HG03342 (cell line): ENCODE data around the gene ENTHD1.
"Not testable (repeated sequence)": the region's sequence is repeated elsewhere in the genome, so short reads cannot be mapped to it uniquely, and the experiment has no call there.

Experiments
- ATAC-seq: cut with Tn5 transposase; IDR thresholded peaks from one replicate; pipeline ENCODE4 v1.9.1; 2021; ENCODE audit warnings: mild to moderate bottlenecking, moderate library complexity; ENCODE audit not compliant: unreplicated experiment

Gene ENTHD1

DNA sequence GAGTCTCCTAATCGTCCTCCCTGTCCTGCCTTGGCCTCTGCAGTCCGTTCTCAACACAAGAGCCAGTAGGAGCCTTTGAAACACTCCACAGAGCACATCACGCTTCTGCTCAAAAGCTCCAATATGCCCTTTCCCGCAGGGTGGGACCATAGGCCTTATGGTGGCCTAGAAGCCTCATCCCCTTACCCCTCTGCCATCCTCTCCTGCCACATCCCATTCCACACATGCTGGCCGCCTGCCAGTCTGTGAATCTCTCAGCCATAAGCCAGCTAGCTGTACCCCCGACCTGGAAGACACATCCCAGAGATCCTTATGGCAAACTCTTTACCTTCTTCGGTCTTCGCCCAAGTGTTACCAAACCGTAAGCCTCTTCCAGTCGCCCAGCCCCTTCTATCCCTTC is 157.8 kb downstream of the ENTHD1 start:
- ATAC-seq, result no peak

DNA sequence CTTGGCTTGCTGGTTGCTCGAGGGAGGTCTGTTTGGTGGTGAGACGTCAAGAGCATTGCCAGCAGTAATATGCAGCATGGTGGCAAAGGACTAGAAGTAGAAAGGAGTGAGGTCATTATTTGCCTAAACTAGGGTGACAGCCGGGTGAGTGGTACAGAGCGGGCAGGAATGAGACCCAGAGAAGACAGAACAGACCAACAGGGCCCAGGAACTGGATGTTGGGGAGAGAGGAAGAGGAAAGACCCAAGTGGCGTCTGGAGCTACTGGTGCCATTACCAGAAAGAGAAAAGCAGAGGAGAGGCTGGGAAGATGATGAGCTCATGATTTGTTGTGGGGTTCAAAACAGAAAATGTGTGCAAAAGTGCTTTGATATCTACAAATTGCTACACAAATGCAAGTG is 158.7 kb downstream of the ENTHD1 start:
- no peak for ATAC-seq

DNA sequence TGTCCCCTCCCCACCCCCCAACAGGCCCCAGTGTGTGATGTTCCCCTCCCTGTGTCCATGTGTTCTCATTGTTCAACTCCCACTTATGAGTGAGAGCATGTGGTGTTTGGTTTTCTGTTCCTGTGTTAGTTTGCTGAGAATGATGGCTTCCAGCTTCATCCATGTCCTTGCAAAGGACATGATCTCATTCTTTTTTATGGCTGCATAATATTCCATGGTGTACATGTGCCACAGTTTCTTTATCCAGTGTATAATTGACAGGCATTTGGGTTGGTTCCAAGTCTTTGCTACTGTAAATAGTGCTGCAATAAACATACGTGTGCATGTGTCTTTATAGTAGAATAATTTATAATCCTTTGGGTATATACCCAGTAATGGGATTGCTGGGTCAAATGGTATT is 159.5 kb downstream of the ENTHD1 start:
- not testable (repeated sequence) for ATAC-seq

DNA sequence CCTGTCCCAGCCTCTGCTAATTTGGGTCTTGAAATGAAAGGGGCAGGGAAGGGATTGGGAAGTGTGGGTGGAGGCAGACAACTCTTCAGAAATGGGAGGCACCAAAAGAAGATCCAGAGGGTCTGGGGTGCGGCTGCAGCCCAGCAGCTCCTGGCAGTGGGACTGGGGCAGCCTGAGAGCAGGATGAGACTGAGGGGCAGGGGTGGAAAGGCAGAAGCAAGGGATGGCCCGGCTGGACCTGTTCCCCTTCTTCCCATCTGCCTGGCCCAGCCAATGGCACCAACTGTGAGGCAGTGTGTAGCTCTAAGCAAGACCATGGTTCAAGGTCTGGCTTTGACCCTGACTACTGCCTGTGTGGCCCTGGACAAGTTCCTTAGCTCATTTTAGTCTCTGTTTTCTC is 160.4 kb downstream of the ENTHD1 start:
- ATAC-seq, result no peak

DNA sequence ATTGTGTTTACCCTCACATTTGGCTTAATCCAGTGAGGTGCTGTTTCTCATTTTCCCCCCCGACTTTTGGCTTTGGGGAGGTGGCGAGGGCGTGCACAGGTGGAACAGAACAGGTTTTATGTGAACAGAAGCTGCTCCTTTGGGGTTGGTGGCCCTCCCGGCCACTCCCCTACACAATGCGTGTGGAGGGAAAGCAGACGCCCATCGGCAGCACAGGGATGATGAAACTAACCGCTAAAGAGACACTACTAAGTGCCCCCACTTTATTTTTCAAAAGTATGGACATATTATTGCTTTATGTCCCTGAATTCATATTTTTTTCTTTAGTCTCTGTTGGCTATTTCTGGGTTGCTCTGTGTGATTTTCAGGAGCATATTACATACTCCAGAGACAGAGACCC is 160.9 kb downstream of the ENTHD1 start:
- no peak for ATAC-seq

DNA sequence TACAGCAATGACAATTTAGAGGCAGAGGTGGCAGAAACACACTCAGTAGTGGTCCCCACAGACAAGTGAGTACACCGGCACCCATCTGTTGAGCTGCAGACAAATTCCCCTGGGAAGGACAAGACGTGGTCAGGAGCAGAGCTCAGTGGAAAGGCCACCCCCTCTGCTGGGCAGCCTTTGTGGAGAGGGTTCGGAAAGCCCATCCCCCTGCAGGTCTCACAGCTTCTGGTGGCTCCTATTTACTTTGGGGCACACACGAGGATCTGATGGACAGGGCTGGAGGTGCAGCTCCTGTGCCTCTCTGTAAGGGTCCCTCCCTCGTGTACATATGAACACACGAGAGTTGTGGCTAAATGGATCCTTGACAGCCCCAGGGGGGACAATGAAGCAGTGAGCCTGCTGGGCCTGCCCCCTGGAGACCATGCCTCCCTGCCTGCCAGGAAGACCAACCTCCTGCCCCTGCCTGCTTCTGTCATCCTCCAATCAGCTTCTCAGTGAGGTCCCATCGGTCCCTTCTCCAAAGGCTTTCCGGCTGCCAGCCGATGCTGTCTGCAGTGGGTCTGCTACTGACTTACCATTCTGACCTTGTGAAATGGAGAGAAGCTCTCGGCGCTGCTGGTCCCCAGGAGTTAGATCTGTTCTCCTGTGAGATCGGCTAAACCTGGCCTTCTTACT is 161.5 kb downstream of the ENTHD1 start:
- no peak for ATAC-seq

DNA sequence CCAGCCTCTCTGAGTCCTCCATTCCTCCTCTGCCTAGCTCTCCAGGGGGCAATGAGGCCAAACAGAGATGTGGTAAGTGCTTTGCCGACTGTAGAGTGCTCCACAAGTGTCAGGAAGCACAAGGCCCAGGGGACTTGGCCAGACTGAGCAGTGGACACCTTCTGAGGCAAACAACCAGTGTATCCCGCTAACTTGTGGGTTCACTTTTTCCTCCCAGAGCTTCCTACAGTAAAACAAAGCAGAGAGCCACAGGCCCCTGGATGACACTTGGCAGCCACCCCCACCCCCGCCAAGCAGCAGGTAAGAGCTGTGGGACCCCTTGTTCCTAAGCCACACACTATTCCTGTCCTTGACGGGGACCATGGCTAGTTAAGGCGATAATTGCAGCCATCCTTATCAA is 162.1 kb downstream of the ENTHD1 start:
- ATAC-seq, result no peak

DNA sequence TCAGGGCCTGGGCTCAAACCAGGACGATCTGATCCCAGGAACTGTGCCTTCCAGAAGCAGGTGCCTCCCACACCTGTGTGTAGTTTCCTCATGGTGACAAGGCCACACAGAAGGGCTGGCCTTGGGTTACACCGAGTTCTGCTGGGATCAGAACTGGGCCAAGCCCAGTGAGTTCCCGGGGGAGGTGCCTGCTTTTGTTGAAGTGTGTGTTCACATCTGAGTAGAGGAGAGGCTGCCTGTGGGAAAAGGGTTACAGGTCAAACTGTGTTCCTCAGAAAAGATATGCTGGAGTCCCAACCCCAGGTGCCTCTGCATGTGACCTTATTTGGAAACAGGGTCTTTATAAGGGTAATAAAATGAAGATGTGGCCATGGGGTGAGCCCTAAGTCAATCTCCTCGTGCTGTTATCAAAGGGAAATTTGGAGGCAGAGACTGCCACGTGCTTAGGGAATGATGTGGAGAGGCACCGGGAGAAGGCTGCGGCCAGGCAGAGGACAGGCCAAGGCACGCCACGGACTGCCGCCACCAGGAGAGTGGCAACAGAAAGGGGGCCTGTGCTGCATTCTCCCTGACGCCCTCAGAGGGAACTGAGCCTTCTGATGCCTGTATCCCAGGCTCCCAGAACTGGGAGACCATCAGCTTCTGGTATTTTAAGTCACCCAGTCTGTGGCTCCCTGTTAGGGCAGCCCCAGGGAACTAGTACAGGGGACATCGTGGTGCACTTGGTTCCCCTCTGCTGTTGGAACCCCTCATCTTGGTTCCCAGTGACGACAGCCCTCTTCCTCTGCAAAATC is 164.2 kb downstream of the ENTHD1 start:
- no peak for ATAC-seq

DNA sequence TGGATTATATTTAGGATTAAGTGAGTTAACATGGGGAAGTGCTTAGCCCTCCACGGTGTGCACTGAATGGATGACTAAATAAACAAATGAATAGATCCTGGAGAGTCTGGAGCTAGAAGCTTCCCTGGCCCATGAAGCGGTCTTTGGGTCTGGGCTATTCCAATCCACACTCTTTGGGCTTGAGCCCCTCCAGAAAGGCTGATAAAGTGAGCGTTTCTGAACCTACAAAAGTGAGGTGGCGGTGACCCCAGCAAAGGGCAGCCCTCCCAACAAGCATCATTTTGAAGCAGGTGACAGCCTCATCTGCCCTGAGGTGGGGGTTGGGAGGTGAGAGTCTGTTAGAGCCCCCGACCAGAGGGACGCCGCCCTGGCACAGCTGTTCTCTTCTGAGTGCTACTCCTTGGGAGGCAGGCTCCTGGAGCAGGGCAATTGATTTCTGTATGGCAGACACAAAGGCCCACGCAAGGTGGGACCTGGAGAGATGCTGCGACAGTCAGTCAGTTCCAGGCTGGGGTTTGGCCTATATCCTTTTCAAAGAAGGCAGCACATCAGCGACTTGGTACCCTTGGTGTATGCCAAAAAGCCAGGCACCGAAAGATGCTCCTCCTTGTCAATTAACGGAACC is 165.2 kb downstream of the ENTHD1 start:
- no peak for ATAC-seq

DNA sequence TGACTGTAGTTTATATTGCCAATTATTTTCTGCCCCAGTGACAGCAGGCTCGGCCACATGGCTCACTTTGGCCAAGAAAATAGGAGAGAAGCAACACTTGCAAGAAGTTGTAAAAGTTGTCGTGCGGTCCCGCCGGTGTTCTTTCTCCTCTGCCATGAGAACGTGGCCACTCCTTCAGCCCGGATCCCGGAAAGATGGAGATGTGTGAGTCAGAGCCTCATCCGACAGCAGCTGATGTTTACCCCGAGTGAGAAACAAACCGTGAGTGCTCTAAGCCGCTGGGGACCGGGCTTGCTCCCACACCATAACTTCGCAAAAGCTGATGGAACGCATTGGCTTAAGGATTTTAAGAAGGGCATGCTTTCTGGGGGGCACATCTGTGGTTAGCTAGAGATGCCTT is 166.0 kb downstream of the ENTHD1 start:
- no peak for ATAC-seq

DNA sequence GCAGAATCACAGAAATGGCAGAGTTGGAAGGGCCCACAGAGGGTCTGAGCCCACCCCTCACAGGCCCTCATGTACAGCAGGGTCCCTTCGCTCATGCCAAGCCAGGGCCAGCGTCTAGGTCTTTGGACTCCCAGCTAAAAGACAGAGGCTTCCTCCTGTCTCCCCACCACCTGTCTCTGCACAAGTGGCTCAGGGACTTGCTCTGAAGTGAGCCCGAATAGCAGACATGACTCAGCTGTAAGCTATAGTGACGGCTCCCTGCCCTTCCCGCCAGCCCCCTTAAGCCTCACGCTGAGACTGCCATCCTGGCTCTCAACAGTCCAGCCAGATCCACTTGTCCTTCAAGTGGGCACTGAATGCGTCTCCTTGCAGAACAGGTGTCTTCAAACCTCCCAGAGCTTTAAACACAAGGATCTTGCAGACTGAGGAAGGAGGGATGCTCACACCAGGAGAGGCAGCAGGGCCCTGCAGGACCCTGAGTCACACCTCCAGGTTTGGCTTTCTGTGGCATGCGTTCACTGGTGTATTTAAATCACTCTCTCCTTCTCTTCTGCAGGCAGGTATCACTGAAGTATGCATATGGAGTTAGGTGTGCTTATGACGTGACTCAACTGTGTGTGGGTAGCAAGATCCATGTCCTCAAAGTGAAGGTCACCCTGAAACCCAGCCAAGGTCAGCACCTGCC is 168.1 kb downstream of the ENTHD1 start:
- ATAC-seq, result no peak

DNA sequence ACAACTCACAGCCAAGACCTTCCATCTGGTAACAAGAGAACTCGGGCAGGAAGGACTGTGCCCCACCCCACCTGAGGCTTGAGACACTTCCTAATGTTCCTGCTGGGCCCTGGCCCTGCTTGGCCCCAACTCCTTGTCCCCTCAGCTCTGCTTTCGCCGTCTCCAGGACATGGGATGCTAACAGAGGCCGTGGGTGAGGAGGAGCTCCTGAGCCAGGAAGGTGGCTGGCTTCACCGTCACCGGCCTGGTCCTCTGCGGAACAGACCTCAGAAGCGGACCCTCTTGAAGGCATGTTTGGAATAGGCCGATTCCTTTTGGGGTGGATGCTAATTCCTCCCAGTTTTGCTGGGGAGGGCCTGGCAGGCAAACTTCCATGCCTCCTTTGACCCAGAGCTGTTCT is 168.7 kb downstream of the ENTHD1 start:
- ATAC-seq, result no peak

DNA sequence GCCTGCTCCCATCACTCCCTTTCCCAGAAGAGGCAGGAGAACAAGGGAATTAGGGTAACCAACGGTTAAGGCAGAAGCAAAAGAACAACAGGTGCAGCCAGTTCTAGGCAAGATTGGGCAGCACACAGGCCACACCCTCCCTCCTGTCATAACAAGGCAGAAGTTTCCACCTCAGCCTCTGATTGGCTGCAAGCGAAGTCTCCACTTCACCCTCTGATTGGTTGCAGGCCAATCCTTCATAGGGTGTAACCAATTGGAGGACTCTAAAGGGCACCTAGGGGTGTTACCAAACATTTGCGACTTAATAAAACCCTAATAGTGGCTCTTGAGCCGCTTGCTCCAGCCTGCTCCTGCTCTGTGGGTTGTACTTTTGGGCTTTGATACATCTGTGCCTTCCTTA is 169.2 kb downstream of the ENTHD1 start:
- no peak for ATAC-seq

DNA sequence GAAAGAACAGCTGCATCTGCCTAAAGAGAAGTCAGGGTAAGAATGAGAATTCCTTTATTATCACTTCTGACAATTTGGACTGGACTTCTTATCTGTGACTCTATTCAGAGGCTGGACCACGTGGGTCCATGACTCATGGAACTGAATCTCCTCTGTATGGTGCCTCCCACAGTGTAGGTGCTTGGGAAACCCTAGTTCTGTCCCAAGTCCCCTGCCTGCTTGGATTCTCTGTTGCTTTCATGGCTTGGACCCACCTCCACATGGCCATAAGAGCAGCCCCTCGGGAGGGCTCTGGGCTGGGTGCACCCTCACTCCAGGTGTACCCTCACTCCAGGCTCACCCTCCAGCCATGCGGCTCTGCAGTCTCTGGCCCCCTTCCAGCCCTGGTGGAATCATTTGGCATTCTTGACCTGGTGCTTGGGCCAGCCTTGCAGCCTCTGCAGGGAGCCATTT is 169.6 kb downstream of the ENTHD1 start:
- no peak for ATAC-seq

DNA sequence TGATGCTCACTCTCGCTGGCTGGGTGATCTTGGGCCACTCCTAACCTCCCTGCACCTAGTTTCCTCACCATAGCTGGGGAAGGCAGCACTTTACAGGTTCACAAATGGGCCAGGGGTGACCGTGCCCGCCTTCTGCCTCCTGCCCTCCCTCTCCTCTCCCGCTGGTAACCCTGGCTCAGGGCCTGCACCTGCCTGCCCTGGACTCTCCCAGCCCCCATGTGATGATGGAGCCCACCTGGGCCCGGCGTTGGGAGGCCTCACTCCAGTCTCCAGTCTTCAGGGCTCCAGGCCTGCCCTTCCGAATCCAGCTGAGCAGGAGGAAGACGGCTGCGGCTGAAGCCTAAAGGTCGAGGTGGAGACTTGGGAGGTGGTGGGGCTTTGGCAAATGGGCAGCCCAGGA is 170.1 kb downstream of the ENTHD1 start:
- no peak for ATAC-seq

DNA sequence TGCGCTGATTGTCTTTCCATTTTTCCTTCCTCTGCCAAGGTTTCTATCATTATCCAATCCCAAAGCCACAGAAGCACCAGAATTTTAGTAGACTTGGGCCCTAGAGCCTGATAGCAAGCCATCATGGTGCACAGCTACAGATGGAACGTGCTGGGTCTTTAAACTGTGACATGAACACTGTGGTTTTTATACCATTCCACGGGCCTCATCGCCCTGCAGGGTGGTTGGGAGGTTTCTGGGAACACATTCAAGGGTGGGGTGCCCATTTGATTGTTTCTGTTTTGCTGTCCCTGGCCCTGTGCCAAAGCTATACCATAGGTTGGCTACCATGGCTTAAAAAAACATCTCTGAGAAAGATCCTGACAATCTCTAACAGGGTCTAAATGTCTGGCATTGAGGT is 171.1 kb downstream of the ENTHD1 start:
- no peak for ATAC-seq

DNA sequence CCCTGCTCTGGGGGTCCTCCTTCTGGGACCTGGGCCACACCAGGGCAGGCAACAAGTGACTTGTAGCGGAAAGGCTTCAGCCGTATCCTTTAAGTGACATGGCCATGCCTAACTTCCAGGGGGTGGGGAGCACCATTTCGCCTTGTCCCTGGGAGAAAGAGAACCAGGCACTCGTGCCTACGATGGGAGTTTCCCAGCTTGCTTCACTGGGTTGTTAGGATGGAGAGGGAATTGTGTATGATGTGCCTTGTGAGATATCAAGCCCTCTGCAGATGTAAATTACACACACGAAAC is 171.6 kb downstream of the ENTHD1 start:
- no peak for ATAC-seq

DNA sequence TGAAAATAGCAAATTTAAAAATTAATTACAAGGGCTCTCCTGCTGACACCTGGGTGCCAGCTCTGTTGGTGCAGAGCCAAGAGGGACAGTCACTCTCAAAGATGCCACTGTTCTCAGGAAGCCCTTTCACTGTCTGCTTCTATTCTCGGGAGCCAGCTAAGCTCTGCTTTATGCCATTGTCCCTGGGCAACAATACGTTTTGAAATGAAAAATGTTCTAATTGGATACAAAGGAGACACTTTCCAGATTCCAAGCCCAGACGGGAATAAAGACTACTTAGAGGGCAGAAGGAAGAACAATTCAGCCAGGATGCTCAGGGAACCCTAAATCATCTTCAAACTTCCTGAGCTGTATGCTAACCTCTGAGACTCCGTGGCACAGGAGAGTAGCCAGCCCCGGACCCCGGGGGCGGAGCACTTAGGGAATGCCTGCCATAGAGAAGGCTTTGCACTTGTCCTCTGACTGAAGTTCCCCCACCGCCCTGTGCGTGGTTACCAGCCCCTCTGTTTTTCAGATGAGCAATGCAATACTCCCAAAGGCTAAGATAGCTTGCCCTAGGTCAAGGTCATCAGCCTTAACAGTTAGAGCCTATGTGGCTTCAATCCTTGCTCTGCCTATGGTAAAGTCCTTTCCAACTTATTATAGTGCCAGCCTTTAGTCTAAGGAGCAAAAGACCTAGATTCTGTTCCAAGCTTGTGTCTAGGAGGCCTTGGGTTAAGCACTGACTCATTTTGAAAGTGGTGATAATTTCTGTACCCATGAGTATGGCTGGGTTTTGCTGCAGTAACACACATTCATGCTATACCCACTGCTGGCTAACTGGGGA is 172.1 kb downstream of the ENTHD1 start:
- no peak for ATAC-seq

DNA sequence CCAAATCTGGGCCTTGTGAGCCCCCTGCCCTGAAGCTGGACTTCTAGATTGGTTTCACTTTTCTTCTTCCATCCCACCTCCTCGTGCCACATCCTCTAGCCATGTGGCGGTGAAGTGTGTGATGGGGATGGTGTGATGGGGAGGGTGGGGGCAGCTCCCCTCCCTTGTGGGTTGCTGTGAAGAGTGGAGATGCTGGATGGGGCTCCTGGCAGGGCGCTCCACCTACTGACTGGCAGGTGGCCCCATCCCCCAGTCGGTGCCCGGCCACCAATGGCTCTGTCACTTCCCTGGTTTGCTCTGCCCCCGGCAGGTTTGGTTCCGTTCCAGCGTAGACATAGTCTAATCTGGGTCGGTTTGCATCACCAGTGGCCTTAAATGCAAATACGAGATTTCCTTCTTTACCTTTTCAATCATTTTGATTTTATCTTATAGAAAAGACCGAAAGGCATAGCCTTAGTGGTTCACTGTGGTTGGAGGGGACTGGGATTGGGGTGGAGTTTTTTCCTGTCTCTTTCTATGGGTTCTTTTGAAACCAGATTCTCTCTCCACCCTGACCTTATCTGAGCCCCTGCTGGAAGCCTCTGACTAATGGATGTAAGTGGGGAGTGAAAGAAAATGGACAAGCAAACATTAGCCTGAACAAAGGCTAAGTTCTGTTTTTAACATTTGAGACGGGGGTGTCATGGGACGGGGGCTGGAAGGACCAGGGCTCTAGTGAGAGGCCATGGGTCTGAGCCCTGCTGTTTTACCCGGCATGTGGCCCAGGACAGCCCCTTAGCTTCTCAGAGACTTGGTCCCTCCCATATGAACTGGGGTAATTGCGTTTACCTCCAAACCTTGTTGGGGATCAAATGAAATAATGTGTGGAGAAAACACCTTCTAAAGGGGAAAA is 173.8 kb downstream of the ENTHD1 start:
- no peak for ATAC-seq

DNA sequence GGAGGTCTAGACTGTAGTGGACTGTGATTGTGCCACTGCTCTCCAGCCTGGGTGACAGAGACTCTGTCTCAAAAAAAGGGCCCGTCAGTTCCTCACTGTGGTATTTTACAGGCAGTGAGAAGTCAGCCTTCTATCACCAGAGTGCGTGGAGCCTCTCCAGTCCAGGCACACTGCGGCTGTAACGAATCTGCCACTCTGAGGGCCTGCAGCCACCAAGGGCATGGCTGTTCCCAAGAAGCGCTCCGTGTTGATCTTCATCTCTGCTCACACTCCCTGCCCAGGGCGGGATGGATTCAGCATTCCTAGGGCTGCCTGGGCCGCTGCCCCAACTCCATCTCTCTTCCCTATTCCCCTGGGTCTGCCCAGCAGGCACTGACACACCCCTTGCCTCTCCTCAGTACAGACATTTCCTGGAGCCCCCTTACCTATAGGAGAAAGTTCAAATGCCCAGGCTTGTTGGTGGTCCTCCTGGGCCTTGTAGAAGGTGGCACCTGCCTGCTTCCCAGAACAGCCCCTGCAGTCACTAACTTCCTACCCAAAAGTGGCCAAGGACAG is 174.6 kb downstream of the ENTHD1 start:
- ATAC-seq, result no peak
